ENCODE results near the gene SLC2A6.

SLC2A6 gene

GRCh38 chr9:133478851-133479711 lies at the start of gene SLC2A6:
TSS of gene SLC2A6 (minus strand) at chr9:133479099. CDS start at chr9:133479059, 40 bp downstream.
- no peak for DNase-seq (ENCODE audit: low read depth)

- DNase-seq (ENCODE audit: low read depth) = no peak
These were observed 49.3 kb upstream of the SLC2A6 start for GRCh38 chr9:133528001-133528875.

- DNase-seq (ENCODE audit: low read depth) = no peak
These were observed 48.6 kb upstream of the SLC2A6 start for GRCh38 chr9:133527444-133527920.

DNA sequence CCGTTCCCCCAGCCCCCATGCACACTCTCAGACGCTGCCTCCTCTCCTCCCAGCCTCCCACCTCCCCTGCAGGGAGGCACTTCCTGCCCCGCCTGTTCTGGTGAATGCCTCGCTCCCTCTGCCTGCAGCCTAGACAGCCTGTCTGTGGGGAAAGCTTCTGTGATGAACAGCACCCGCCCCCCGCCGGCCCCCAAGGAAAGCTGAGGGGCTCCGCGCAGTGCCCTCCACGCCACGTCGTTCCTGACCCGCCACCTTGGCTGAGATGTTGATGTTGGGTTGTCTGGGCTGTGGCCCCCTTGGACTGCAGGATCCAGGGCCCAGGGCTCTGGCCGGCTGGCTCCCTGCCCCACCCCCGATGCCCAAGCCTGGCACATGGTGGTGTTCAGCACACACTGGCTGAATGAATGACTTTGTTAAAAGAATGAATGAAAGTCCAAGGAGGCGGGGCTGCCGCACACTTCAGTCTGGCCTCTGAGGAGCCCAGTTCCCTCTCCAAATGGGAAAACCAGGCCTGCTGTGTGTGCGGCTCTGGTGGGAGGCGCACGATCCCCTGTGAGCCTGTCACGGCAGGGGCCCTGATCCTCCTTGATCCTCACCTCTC lies 47.9 kb upstream of the SLC2A6 start:
- no peak for DNase-seq (ENCODE audit: low read depth)

DNA sequence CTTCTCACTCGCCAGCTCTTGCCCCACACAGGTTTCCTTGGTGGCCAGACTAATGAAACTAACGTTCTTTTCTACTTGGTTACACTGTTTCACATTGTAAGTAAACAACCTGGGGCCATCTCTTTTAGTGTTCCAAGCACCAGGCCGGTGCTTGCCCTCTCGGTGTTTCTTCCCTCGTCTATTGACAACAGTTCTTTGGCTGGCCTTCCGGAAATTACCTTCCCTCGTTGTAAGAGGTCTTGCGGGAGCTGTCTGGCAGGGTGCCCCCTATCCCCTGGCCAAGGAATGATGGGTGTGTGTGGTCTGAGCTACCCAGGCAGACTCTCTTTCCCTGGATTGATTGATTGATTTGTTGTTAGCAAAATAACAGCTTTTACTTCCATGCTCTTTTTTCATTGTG lies 46.8 kb upstream of the SLC2A6 start:
- DNase-seq (ENCODE audit: low read depth) = no peak

- DNase-seq (ENCODE audit: low read depth) = no peak
These were observed 45.9 kb upstream of the SLC2A6 start, which contains the start of gene MYMK for GRCh38 chr9:133524679-133525228. TSS of gene MYMK (minus strand) at chr9:133524959. CDS start at chr9:133524844, 115 bp downstream.

DNA sequence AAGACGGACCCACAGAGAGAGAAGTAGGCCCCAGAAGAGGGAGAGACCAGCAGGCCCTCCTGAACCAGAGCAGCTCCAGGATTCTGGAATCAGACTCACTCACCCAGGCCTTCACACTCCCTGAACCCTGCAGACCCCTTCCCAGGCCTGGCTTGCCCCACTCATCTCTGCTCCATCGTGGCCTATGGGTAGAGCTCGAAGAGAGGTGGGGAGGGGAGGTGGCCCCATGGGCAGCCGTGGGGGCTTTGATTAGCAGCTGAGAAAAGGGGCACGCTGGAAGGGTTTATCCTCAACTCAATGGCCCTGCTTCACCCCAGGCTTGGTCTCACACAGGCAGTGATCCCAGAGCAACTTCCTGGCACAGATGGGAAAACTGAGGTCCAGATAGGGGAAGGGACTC lies 45.2 kb upstream of the SLC2A6 start:
- DNase-seq (ENCODE audit: low read depth) = no peak

GRCh38 chr9:133523106-133523505 lies 44.2 kb upstream of the SLC2A6 start:
- no peak for DNase-seq (ENCODE audit: low read depth)

GRCh38 chr9:133522073-133522910 lies 43.4 kb upstream of the SLC2A6 start:
- no peak for DNase-seq (ENCODE audit: low read depth)

GRCh38 chr9:133521122-133522072 lies 42.5 kb upstream of the SLC2A6 start:
- no peak for DNase-seq (ENCODE audit: low read depth)

DNA sequence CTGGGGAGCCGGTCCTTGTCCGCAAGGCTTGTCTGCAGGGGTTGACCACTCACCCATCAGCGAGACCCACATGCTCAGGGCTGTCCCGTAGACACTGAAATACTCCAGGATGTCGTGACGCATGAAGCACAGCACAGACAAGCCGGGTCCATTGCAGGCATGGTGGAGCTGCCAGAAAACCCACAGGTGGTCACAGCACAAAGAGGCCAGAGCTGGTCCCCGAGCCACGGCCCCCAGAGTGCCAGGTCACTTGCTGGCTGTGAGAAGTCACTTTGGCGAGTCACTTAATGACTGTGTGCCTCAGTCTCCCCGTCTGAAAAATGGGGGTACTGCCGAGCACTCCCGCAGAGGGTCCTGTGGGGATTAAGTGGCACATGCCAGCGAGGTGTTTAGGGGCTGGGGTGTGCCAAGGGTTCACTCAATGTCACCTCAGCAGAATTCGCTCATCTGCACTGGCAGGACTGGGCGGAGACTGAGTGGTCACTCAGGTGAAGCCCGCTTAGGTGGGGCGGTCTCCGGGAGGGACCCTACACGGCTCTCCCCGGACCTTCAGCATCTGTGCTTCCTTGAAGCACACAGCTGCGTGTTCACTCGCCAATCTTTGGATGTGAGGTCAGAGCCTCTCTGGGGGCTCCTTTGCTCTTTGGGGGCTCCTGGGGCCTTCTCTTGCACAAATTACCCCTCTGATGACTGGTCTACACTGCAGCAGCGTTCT lies 41.4 kb upstream of the SLC2A6 start:
- no peak for DNase-seq (ENCODE audit: low read depth)

DNA sequence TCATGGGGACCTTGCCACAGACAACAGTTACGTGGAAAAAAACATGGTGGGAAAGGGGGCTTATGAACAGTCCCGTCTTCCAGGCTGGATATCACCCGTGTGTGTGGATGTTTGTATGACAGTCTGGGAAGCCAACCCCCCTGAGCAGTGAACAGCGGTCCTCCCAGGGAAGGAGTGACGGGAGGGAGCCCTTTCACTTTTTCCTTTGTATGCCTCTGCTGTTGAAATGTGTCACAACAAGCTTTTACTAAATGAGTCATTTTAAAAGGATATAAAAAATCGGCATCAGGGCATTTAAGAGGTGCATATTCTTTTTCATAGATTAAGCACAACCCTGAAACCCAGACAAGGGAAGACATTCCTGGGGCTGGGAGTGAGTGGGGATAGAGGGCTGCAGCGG lies 40.8 kb upstream of the SLC2A6 start:
- DNase-seq (ENCODE audit: low read depth) = no peak

DNA sequence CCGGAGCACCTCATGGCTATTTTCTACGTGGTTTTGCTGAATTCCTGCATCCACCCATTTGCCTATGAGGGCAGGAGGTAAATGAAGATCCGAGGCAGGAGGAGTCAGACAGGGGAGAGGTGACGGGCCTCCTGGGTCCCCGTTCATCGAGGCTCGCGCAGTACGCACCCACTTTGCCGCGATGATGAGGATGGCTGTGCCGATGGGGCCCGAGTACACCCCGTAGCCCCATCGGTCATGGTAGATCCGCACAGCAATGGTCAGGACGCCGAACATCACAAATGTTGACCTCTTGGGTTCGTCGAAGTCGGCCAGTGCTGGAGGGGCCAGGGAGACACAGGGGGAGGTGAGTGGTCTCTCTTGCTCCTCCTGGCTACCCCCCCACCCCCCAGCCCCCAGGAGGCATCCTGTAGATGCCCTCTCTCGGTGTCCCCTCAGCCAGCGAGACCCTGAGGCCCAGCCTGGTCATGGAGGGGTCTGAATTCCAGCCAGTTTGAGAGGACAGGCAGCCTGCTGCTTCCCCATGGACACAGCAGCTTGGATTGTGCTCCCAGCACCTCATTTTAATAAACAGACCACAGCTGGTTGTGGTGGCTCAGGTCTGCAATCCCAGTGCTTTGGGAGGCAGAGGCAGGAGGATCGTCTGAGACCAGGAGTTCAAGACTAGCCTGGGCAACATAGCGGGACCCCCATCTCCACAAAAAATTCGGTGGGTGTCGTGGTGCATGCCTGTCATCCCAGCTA lies 40.0 kb upstream of the SLC2A6 start:
- no peak for DNase-seq (ENCODE audit: low read depth)

DNA sequence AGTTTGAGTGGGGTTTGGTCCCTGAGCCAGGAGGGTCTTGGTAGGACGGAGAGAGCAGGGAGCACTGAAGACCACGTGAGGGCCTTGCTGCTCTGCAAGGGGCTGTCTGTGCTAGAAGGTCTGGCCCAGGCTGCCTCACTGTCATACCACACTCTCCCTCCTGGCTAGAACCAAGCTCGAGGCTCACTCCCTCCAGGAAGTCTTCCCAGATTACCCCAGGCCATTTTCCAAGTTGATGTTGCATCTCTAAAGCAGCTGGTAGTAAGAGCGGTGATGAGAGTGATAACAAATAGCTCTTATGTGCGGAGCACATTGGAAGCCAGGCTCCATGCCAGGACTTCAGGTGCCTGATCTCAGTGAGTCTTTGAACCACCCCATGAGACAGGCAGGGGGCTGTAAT lies 39.3 kb upstream of the SLC2A6 start:
- DNase-seq (ENCODE audit: low read depth) = no peak

DNA sequence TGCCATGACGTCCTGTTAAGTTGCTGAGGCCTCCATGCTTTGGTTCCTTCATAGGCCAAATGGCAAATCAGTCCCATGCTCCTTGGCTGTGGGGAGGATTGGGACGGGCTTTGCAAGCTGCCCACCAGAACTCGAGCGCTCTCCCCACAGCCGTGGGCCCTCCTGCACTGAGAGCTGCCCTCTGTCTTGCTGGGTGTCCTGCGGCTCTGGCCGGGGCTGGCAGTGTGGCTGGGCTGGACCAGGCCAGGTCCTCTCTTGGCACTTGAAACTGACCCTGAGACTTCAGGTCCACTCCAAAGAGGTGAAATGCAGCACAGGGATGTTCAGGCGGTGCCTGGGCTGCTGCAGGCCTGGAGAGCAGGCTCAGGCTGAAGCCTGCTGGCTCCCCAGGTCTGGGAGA lies 38.8 kb upstream of the SLC2A6 start:
- DNase-seq (ENCODE audit: low read depth) = no peak

- no peak for DNase-seq (ENCODE audit: low read depth)
These were observed 38.1 kb upstream of the SLC2A6 start for GRCh38 chr9:133516961-133517350.

DNA sequence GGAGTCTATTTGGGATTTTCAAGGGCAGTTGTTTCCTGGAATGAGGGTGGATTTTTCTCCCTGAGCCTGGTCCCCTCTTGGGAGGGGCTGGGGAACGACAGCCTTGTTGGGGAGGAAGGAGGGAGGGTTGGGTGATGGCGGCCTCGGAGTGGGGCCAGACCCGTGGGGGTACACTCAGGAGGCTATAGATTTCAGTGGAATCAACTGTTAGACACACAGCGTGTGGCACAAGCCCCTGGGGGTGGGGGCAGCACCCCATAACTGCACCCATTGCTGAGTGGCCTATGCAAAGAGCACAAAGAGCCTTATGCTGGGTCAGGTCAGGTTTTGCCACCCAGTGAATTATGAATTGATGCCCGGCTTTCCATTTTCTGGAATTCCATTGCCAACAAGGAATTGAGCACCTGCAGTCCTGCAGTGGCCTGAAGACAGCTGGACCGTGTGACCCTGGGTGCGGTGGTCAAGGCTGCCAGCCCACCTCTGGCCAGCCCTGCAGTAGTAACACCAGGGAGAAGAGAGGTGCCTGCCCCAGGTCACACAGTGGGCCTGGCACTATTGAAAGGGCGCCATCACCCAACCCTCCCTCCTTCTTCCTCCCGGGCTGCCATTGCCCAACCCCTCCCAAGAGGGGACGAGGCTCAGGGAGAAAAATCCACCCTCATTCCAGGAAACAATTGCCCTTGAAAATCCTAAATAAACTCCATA lies 37.5 kb upstream of the SLC2A6 start:
- no peak for DNase-seq (ENCODE audit: low read depth)

Data from non-pigmented ciliary epithelial cell (primary cell).